CD4-positive, alpha-beta T cell treated with Interleukin-1 beta for 1 hour (primary cell): Measurements from ENCODE around the gene DIAPH2.
A peak's percentile ranks its signal among the peaks of the same experiment; 100 is the strongest.

Experiments used
- DNase-seq, 2 donors: peaks; one replicate each; pipeline ENCODE4 v3.0.0-alpha.2; 2020 to 2022

DIAPH2 gene

GRCh38 chrX:97315939-97316338 lies 631.3 kb downstream of the DIAPH2 start:
- DNase-seq, result no peak

GRCh38 chrX:97320305-97320704 lies 635.7 kb downstream of the DIAPH2 start:
- no peak for DNase-seq

GRCh38 chrX:97322401-97322800 lies 637.8 kb downstream of the DIAPH2 start:
- no peak for DNase-seq

- DNase-seq, result no peak
These were observed 641.8 kb downstream of the DIAPH2 start for GRCh38 chrX:97326456-97326855.

- DNase-seq, result no peak
These were observed 644.3 kb downstream of the DIAPH2 start for GRCh38 chrX:97328853-97329390.

GRCh38 chrX:97330151-97330550 lies 645.5 kb downstream of the DIAPH2 start:
- no peak for DNase-seq

- no peak for DNase-seq
These were observed 648.3 kb downstream of the DIAPH2 start for GRCh38 chrX:97332963-97333362.

- DNase-seq, result no peak
These were observed 650.2 kb downstream of the DIAPH2 start for GRCh38 chrX:97334850-97335249.

GRCh38 chrX:97344724-97345123 lies 660.1 kb downstream of the DIAPH2 start:
- no peak for DNase-seq

- DNase-seq, result no peak
These were observed 674.3 kb downstream of the DIAPH2 start for GRCh38 chrX:97358941-97359340.

GRCh38 chrX:97363843-97364242 lies 679.2 kb downstream of the DIAPH2 start:
- DNase-seq, result no peak

- no peak for DNase-seq
These were observed 681.6 kb downstream of the DIAPH2 start for GRCh38 chrX:97366237-97366636.

GRCh38 chrX:97367125-97367524 lies 682.5 kb downstream of the DIAPH2 start:
- DNase-seq, result no peak

- DNase-seq, result no peak
These were observed 685.3 kb downstream of the DIAPH2 start for GRCh38 chrX:97369947-97370346.

- no peak for DNase-seq
These were observed 687.5 kb downstream of the DIAPH2 start for GRCh38 chrX:97372001-97372766.

- DNase-seq, result no peak
These were observed 689.6 kb downstream of the DIAPH2 start for GRCh38 chrX:97374266-97374665.

GRCh38 chrX:97380200-97380599 lies 695.6 kb downstream of the DIAPH2 start:
- DNase-seq, result no peak

- no peak for DNase-seq
These were observed 700.0 kb downstream of the DIAPH2 start for GRCh38 chrX:97384685-97385084.

- DNase-seq, result no peak
These were observed 702.4 kb downstream of the DIAPH2 start for GRCh38 chrX:97387004-97387403.

GRCh38 chrX:97389761-97390192 lies 705.1 kb downstream of the DIAPH2 start:
- no peak for DNase-seq

GRCh38 chrX:97397371-97397770 lies 712.7 kb downstream of the DIAPH2 start:
- DNase-seq, result no peak

GRCh38 chrX:97398030-97398551 lies 713.4 kb downstream of the DIAPH2 start:
- DNase-seq, result no peak

GRCh38 chrX:97399400-97399799 lies 714.8 kb downstream of the DIAPH2 start:
- DNase-seq, result peak in 1 of 2 donors; percentile 0

- no peak for DNase-seq
These were observed 715.9 kb downstream of the DIAPH2 start for GRCh38 chrX:97400492-97400891.

GRCh38 chrX:97401154-97401553 lies 716.5 kb downstream of the DIAPH2 start:
- DNase-seq, result no peak
